Peyer's patch (tissue), 4 donors: ENCODE data around the gene BBS1. TPM values are rescaled to one million over a fixed set of nuclear protein-coding genes. Genes with fewer than 3 reads are reported as not detected.

ENCODE experiments used
- DNase-seq, 3 donors: peaks; one replicate each; pipeline ENCODE4 v3.0.0-alpha.2; 2017 to 2019
- H3K27ac ChIP-seq, 4 donors: fragments of 200-600 bp; sonication (generic); one replicate each; pipeline ENCODE4 v1.5.1; 2016 to 2019
- H3K27me3 ChIP-seq, 2 donors: fragments of 200-600 bp; sonication (generic); one replicate each; pipeline ENCODE4 v1.5.1; 2019
- H3K36me3 ChIP-seq, 3 donors: fragments of 200-600 bp; sonication (generic); one replicate each; pipeline ENCODE4 v1.5.1; 2016 to 2019
- H3K4me1 ChIP-seq, 4 donors: fragments of 200-600 bp; sonication (generic); one replicate each; pipeline ENCODE4 v1.5.1; 2016 to 2019
- H3K4me3 ChIP-seq, 4 donors: fragments of 200-600 bp; sonication (generic); 1 replicate in 3 of 4; 2 replicates in 1 of 4; pipeline ENCODE4 v1.5.1; 2016 to 2019; ENCODE audit warnings: mild to moderate bottlenecking in 1 of 4
- H3K9me3 ChIP-seq, 4 donors: fragments of 200-600 bp; sonication (generic); one replicate each; pipeline ENCODE4 v1.5.1; 2016 to 2019; ENCODE audit warnings: mild to moderate bottlenecking in 1 of 4
- CTCF ChIP-seq, 6 experiments: fragments of 450-650 bp in 4 of 6; fragments of 200-600 bp in 2 of 6; sonication (generic) in 1 of 6; IDR thresholded peaks; one replicate each; pipeline ENCODE4 v1.5.1; 2017 to 2019; ENCODE audit warnings: antibody characterized with exemption in 6 of 6, mild to moderate bottlenecking in 3 of 6, moderate library complexity in 1 of 6
- POLR2A ChIP-seq, 2 donors: fragments of 450-650 bp; IDR thresholded peaks; one replicate each; pipeline ENCODE4 v1.5.1; 2017; ENCODE audit warnings: antibody characterized with exemption in 2 of 2, mild to moderate bottlenecking in 2 of 2, moderate library complexity in 2 of 2
- total RNA-seq, 4 donors: library from RNA; depleted of rRNA; stranded (reverse); fragments of >200 nt; gene quantifications; one replicate each; pipeline ENCODE4 v1.1.0, GENCODE V29; 2016

The BBS1 gene
- total RNA-seq, 4 donors from 2014 or later: 25.6 to 167 (median 73.4) TPM

- Histone ChIP-seq H3K9me3 (no peaks in the 10 kb centered on the region), H3K4me1 (peaks cover 3 to 17% (median 6%) of the 10 kb centered on the region in 4 donors), H3K36me3 (peaks cover 0 to 19% (median 0%) of the 10 kb centered on the region in 3 donors), H3K27me3 (no peaks in the 10 kb centered on the region), H3K27ac (no peak overlapping the region), H3K4me3 (no peak overlapping the region)
- TF ChIP-seq POLR2A (IDR thresholded peaks at IDR 0.05) (no peak), CTCF (IDR thresholded peaks at IDR 0.05) (no peak)
- DNase-seq: no peak
Measured at GRCh38 chr11:66469441-66469840, 41.0 kb upstream of the BBS1 start.

- DNase-seq: no peak
Measured at GRCh38 chr11:66470015-66470414, 40.4 kb upstream of the BBS1 start.

GRCh38 chr11:66471142-66471541 is 39.3 kb upstream of the BBS1 start:
- H3K36me3 ChIP-seq: peaks cover 0 to 19% (median 0%) of the 10 kb centered on the region in 3 donors
- H3K27me3 ChIP-seq: no peaks in the 10 kb centered on the region
- no peaks in the 10 kb centered on the region for H3K9me3 ChIP-seq
- H3K4me1 ChIP-seq: peaks cover 0 to 15% (median 6%) of the 10 kb centered on the region in 4 donors
- no peak for DNase-seq
- H3K27ac ChIP-seq: no peak overlapping the region
- no peak overlapping the region for H3K4me3 ChIP-seq
- TF ChIP-seq CTCF (IDR thresholded peaks at IDR 0.05) (no peak), POLR2A (IDR thresholded peaks at IDR 0.05) (no peak)

More at GRCh38 chr11:66470015-66470414, 40.4 kb upstream of the BBS1 start:
- H3K27ac ChIP-seq: no peak overlapping the region
- no peaks in the 10 kb centered on the region for H3K9me3 ChIP-seq
- no peak for TF ChIP-seq POLR2A (IDR thresholded peaks at IDR 0.05)
- TF ChIP-seq CTCF (IDR thresholded peaks at IDR 0.05): no peak
- H3K4me3 ChIP-seq: no peak overlapping the region
- peaks cover 3 to 17% (median 6%) of the 10 kb centered on the region in 4 donors for H3K4me1 ChIP-seq
- H3K36me3 ChIP-seq: peaks cover 0 to 19% (median 0%) of the 10 kb centered on the region in 3 donors
- H3K27me3 ChIP-seq: no peaks in the 10 kb centered on the region

GRCh38 chr11:66472054-66472453 is 38.4 kb upstream of the BBS1 start:
- peaks cover 0 to 12% (median 6%) of the 10 kb centered on the region in 4 donors for H3K4me1 ChIP-seq
- no peaks in the 10 kb centered on the region for H3K27me3 ChIP-seq
- no peak for DNase-seq
- peaks cover 0 to 19% (median 0%) of the 10 kb centered on the region in 3 donors for H3K36me3 ChIP-seq
- no peak overlapping the region for H3K27ac ChIP-seq
- H3K9me3 ChIP-seq: no peaks in the 10 kb centered on the region
- TF ChIP-seq CTCF (IDR thresholded peaks at IDR 0.05): no peak
- TF ChIP-seq POLR2A (IDR thresholded peaks at IDR 0.05): no peak
- H3K4me3 ChIP-seq: no peak overlapping the region

GRCh38 chr11:66473167-66473566 is 37.3 kb upstream of the BBS1 start:
- no peak overlapping the region for H3K4me3 ChIP-seq
- no peak overlapping the region for H3K27ac ChIP-seq
- peaks cover 0 to 2% (median 0%) of the 10 kb centered on the region in 4 donors for H3K4me1 ChIP-seq
- no peak for TF ChIP-seq CTCF (IDR thresholded peaks at IDR 0.05)
- TF ChIP-seq POLR2A (IDR thresholded peaks at IDR 0.05): no peak
- H3K36me3 ChIP-seq: peaks cover 0 to 19% (median 0%) of the 10 kb centered on the region in 3 donors
- H3K27me3 ChIP-seq: no peaks in the 10 kb centered on the region
- H3K9me3 ChIP-seq: no peaks in the 10 kb centered on the region
- DNase-seq: no peak
